Mucosa of descending colon (tissue), 3 donors: Measurements from ENCODE around the gene RPS19. TPM values are rescaled to one million over a fixed set of nuclear protein-coding genes. Genes with fewer than 3 reads are reported as not detected.
A peak's percentile ranks its signal among the peaks of the same experiment; 100 is the strongest.

ENCODE experiments used
- ATAC-seq: fragments of 200-7000 bp; cut with Tn5 transposase; one replicate; pipeline ENCODE4 v1.9.1; 2020; ENCODE audit warnings: mild to moderate bottlenecking, moderate library complexity
- DNase-seq, 3 donors: peaks; one replicate each; pipeline ENCODE4 v3.0.0-alpha.2; 2020
- H3K36me3 ChIP-seq: fragments of 200-600 bp; one replicate; pipeline ENCODE4 v1.8.0; 2021; ENCODE audit warnings: low read depth, mild to moderate bottlenecking
- H3K4me1 ChIP-seq: fragments of 200-600 bp; one replicate; pipeline ENCODE4 v1.8.0; 2021; ENCODE audit warnings: low read depth, mild to moderate bottlenecking
- H3K4me3 ChIP-seq: fragments of 200-600 bp; one replicate; pipeline ENCODE4 v1.8.0; 2021; ENCODE audit warnings: mild to moderate bottlenecking
- H3K9me3 ChIP-seq: fragments of 200-600 bp; one replicate; pipeline ENCODE4 v1.8.0; 2021; ENCODE audit warnings: mild to moderate bottlenecking
- intact Hi-C, 2 donors: fragments of 100-400 bp; cut with DNase I in 1 of 2; cut with micrococcal nuclease in 1 of 2; formaldehyde crosslinking; loops; one replicate each; pipeline versions ENCODE4 v1.11.0 to v1.11.1; 2022; cut with DNase I, micrococcal nuclease
- total RNA-seq, 3 donors: library from RNA; stranded (reverse); fragmentation: NEBNext Ultra II Directional in 2 of 3; extraction: Animal tissue kit (Norgen Biotek cat#: 25700) in 2 of 3; gene quantifications; one replicate each; pipeline versions ENCODE4 v1.2.1 to v1.2.4, GENCODE V29; 2021 to 2023
- TF ChIP-seq, protein P1 (sequence below): fragments of 200-600 bp; IDR thresholded peaks from one replicate; pipeline ENCODE4 v1.8.0; 2022; ENCODE audit warnings: antibody characterized with exemption, mild to moderate bottlenecking
- donor health status: DM: no; HTN: no; CAD: no; lungs with moderate emphysema.
- donor health status: DM: no; HTN: no; CAD: no.
- donor health status: DM: no; HTN: yes; CAD: no.

Gene RPS19
- total RNA-seq, 3 donors from 2014 or later = 1,251 to 1,696 (median 1,572) TPM

DNA sequence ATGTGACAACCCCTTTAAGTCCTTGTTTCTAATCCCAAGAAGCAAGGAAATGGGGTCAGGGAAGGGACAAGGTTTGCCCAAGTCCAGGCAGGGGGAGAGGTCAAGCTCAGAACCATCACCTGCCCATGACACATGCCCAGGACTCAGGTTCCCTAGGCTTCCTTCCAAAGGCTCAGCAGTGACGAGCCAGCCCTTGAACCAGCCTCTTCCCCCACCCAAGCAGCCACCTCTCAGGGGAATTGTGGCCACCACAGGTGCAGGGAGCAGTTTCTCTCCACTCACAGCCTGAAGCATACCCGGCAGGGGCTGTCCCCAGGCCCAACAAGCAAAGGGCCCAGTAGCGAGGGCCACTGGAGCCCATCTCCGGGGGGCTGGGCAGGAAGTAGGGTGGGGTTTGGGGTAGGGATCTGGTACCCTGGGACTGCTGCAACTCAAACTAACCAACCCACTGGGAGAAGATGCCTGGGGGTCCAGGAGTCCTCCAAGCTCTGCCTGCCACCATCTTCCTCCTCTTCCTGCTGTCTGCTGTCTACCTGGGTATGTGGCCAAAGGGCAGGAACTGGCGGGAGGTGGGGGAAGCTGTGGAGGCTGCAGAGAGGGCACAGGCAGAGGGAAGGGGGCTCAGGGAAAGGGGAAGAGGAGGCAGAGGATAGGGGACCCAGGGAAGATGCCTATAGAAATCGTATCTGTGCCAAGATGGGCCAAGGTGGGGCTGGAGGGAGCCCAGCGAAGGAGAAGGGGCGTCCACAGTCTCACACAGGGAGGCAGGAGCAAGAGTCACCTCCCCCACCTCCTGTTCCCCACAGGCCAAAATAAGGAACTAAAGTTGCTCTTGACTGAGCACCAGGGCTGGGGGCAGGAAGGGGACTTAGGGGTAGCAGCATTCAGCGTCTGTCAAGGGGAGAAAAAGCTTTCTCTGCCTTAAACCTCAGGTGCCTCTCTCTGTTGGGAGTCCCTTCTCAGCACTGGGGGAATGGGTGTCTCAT, 17.1 kb downstream of the RPS19 start, which contains the start of gene CD79A:
CD79A (plus strand) TSS at position 433 of the 986 bp plus-strand sequence; CDS start at position 459, 26 bp downstream.
- peak; percentile 46 for ATAC-seq
- peaks cover 13% of the 10 kb centered on the region for H3K4me1 ChIP-seq
- no peaks in the 10 kb centered on the region for H3K9me3 ChIP-seq
- intact Hi-C loops = no loop called here
- no peaks in the 10 kb centered on the region for H3K36me3 ChIP-seq
- no peak within 1 kb of the TSS for H3K4me3 ChIP-seq
- peak in 1 of 3 donors; percentile 85 for DNase-seq
- TF ChIP-seq, protein P1, sequence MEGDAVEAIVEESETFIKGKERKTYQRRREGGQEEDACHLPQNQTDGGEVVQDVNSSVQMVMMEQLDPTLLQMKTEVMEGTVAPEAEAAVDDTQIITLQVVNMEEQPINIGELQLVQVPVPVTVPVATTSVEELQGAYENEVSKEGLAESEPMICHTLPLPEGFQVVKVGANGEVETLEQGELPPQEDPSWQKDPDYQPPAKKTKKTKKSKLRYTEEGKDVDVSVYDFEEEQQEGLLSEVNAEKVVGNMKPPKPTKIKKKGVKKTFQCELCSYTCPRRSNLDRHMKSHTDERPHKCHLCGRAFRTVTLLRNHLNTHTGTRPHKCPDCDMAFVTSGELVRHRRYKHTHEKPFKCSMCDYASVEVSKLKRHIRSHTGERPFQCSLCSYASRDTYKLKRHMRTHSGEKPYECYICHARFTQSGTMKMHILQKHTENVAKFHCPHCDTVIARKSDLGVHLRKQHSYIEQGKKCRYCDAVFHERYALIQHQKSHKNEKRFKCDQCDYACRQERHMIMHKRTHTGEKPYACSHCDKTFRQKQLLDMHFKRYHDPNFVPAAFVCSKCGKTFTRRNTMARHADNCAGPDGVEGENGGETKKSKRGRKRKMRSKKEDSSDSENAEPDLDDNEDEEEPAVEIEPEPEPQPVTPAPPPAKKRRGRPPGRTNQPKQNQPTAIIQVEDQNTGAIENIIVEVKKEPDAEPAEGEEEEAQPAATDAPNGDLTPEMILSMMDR = no peak

DNA sequence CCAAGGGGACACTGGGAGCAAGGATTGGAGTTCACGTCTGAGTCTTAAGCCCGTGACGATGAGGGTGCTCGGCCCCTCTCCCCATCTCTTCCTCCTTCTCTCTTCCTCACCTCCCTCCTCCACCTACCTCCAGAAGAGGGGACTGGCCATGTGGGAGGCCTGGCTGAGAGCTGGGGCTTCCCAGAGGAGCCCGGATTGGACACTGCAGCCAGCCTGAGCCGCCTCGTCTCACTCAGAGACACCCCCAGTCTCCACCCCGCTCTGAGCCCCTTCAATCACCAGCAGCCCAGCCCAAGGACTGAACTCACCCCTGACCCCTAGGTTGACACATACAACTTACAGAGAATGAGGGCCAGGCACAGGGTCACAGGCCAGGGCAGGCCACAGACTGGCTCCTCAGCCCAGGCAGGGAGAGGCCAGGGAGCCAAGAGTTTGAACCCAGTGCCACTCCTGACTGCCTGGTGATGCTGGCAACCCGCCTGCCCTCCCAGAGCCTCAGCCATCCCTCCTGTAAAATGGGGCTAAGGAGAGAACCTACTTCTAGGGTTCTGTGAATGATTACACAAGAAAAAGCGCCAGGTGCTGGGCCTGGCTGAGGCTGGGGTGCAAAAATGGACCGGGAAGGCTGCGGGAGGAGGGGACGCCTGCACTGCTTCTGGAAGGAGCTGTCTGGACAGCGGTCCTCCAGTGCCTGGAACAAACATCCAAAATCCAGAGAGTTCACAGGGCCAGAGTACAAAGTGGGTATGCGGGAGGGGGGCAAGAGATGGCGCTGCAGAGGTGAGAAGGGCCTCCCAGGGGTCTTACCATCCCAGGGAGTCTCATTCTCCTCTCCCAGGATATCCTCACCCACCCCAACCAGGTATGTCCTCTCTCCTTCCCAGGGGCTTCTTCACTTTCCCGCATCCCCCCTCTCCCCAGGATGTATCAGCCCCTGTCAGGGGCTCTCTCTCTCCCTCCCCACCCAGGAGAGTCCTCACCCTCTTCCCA, 18.2 kb downstream of the RPS19 start:
- Histone ChIP-seq H3K4me1 (peaks cover 6% of the 10 kb centered on the region), H3K4me3 (no peak overlapping the region), H3K9me3 (no peaks in the 10 kb centered on the region), H3K36me3 (no peaks in the 10 kb centered on the region)
- ATAC-seq (no peak), DNase-seq (no peak)
- TF ChIP-seq, protein P1 = no peak
- intact Hi-C loops = no loop called here

DNA sequence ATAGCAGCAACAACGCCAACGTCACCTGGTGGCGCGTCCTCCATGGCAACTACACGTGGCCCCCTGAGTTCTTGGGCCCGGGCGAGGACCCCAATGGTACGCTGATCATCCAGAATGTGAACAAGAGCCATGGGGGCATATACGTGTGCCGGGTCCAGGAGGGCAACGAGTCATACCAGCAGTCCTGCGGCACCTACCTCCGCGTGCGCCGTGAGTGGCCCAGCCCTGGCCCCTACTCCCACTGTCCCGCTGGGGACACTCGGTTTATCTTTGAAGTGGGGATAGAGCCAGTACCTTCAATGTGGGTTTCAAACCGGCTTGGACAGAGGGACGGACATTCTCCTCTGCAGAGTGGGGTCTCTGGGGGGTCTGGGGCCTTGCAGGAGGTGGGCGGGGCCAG, 19.0 kb downstream of the RPS19 start:
- Histone ChIP-seq H3K9me3 (no peaks in the 10 kb centered on the region), H3K4me3 (no peak overlapping the region), H3K4me1 (peaks cover 3% of the 10 kb centered on the region), H3K36me3 (no peaks in the 10 kb centered on the region)
- ATAC-seq = no peak
- intact Hi-C loops = no loop called here
- TF ChIP-seq, protein P1 = no peak
- no peak for DNase-seq

DNA sequence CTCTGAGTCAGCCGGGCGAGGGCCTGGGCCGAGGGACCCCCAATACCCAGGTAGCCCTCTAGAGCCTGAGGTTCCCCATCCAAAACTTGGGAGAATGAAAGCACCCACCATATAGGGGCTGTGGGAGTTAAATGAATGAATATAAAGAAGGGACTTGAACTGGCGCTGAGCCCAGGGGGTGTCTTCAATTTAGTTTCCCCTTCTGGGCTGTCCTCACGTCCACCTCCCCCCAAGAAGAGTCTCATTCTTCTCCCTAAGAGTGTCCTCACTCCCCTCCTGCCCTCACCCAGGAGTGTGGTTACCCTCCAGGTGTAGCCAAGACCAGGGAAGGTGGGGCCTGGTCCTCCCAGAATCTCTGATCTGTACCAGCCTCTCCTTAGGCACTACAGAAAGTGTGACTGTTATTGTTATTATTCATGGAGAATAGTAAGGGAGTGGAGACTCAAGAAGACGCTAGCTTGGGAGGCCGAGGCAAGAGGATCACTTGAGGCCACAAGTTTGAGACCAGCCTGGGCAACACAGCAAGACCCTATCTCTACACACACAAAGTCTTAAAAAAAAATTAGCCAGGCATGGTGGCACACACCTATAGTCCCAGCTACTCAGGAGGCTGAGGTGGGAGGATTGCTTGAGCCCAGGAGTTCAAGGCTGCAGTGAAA, 19.7 kb downstream of the RPS19 start:
- TF ChIP-seq, protein P1 = no peak
- ATAC-seq = no peak
- intact Hi-C loops = no loop called here

DNA sequence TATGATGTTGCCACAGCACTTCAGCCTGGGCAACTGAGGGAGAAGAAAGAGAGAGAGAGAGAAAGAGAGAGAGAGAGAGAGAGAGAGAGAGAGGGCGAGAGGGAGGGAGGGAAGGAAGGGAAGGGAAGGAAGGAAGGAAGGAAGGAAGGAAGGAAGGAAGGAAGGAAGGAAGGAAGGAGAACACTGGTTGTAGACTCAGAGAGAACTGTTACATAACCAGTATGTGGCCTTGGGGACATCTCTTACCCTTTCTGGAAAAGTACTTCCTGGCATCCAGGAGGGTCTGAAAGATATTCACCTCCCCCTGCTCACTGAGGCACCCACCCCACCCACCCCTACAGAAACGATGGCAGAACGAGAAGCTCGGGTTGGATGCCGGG, 20.3 kb downstream of the RPS19 start:
- Histone ChIP-seq H3K36me3 (no peaks in the 10 kb centered on the region), H3K9me3 (no peaks in the 10 kb centered on the region), H3K4me3 (no peak overlapping the region), H3K4me1 (peaks cover 11% of the 10 kb centered on the region)
- ATAC-seq (no peak), DNase-seq (no peak)
- intact Hi-C loops = no loop called here
- TF ChIP-seq, protein P1 = no peak

More for the DNA sequence above, 19.7 kb downstream of the RPS19 start:
- Histone ChIP-seq H3K36me3 (no peaks in the 10 kb centered on the region), H3K4me3 (no peak overlapping the region), H3K4me1 (peaks cover 6% of the 10 kb centered on the region), H3K9me3 (no peaks in the 10 kb centered on the region)
- DNase-seq = no peak
